ENCODE measurements around the gene VPS9D1. TPM values are rescaled to one million over a fixed set of nuclear protein-coding genes. Genes with fewer than 3 reads are reported as not detected.

Gene VPS9D1
- total and polyA plus RNA-seq, 2 of the 4 experiments (the other 2 are of a cell fraction), result 1.8 to 20.3 TPM

- H4K5ac ChIP-seq (ENCODE audit: low read depth, low read length), result no peak overlapping the region
- no peak overlapping the region for H3K9ac ChIP-seq (ENCODE audit: low read depth, low read length)
- H3K4ac ChIP-seq (ENCODE audit: low read depth, low read length), result no peak overlapping the region
- 91% methylated on average over 21 of the region's 24 CpGs; no CpG with 5 or more reads in 1 of the 2 experiments for WGBS, 2 experiments (ENCODE audit: extremely low coverage in 2 of 2, insufficient read length in 1 of 2)
- H3K4me2 ChIP-seq (ENCODE audit: low read depth, low read length), result no peak overlapping the region
- H3K23ac ChIP-seq (ENCODE audit: low read depth, low read length), result no peak overlapping the region
- no peak overlapping the region for H3K14ac ChIP-seq (replicated peaks; ENCODE audit: low read depth, low read length)
- no peaks in the 10 kb centered on the region for H3K9me3 ChIP-seq (ENCODE audit: control insufficient read depth, insufficient read depth, low read length)
- no peaks in the 10 kb centered on the region for H3K27me3 ChIP-seq (ENCODE audit: control insufficient read depth, insufficient read depth, low read length)
- no peak overlapping the region for H3K4me3 ChIP-seq (ENCODE audit: insufficient read depth, low read depth, low read length)
- peak overlapping the region; percentile 15 for H2AK9ac ChIP-seq (replicated peaks; ENCODE audit: low read depth, low read length, poor library complexity)
- no peak overlapping the region for H2BK120ac ChIP-seq (ENCODE audit: low read depth, low read length)
- DNase-seq (no peak), ATAC-seq (ENCODE audit: low read depth) (no peak)
- dilution Hi-C loops (cut with HindIII; ENCODE audit: low sequenced_read_pairs, unreplicated experiment) (no loop called here), intact Hi-C loops (cut with micrococcal nuclease) (no loop called here), in situ Hi-C loops (cut with MboI; ENCODE audit: low sequenced_read_pairs) (no loop called here)
- no peak overlapping the region for H2BK20ac ChIP-seq (ENCODE audit: low read depth, low read length)
- no peak overlapping the region for H2AFZ ChIP-seq (replicated peaks; ENCODE audit: low read length, poor library complexity)
- H3K27ac ChIP-seq (ENCODE audit: insufficient read depth, low read length), result no peak overlapping the region
- no peak overlapping the region for H3K18ac ChIP-seq (ENCODE audit: low read depth, low read length)
- H3K79me1 ChIP-seq (ENCODE audit: low read depth in 1 of 2, low read length in 2 of 2), result peaks cover 17 to 44% of the 10 kb centered on the region in 2 experiments
- H4K8ac ChIP-seq (ENCODE audit: low read depth in 2 of 2, low read length in 2 of 2), result no peak overlapping the region
- H2BK5ac ChIP-seq (ENCODE audit: low read depth, low read length, poor library complexity, severe bottlenecking), result no peak overlapping the region
- H2BK15ac ChIP-seq (ENCODE audit: low read depth, low read length), result no peak overlapping the region
- H3K56ac ChIP-seq (ENCODE audit: extremely low read depth, insufficient read depth, low read length), result no peak overlapping the region
- ChIA-PET CTCF (no interaction called here), POLR2A (ENCODE audit: unreplicated experiment) (no interaction called here)
- no peak overlapping the region for H4K91ac ChIP-seq (ENCODE audit: insufficient read depth, low read depth, low read length)
- H2AK5ac ChIP-seq (ENCODE audit: low read depth, low read length), result no peak overlapping the region
- H3K36me3 ChIP-seq (ENCODE audit: control insufficient read depth, insufficient read depth, low read length), result peaks cover 10% of the 10 kb centered on the region; the same call in 1 of the 2 replicates
- H4K20me1 ChIP-seq (ENCODE audit: insufficient read depth, low read length), result peaks cover 15% of the 10 kb centered on the region
- no peaks in the 10 kb centered on the region for H3K9me1 ChIP-seq (ENCODE audit: insufficient read depth, low read length)
- no TSS peak for BruUV-seq (replicated peaks)
- H3K4me1 ChIP-seq (ENCODE audit: control insufficient read depth, insufficient read depth, low read length), result peaks cover 13% of the 10 kb centered on the region
- no peak for TF ChIP-seq CHD1 (IDR thresholded peaks at IDR 0.05; ENCODE audit: low read depth, low read length)
- no peak for TF ChIP-seq RAD21 (IDR thresholded peaks at IDR 0.05; ENCODE audit: low read length)
- no peak for TF ChIP-seq BHLHE40 (IDR thresholded peaks at IDR 0.05; ENCODE audit: low read depth, low read length)
- TF ChIP-seq MAZ (IDR thresholded peaks at IDR 0.05; ENCODE audit: borderline replicate concordance, low read depth, low read length), result no peak
- TF ChIP-seq NFE2L2 (IDR thresholded peaks at IDR 0.05; ENCODE audit: low read depth, low read length), result no peak
- no peak for TF ChIP-seq CTCF (conservative IDR thresholded peaks at IDR 0.05; ENCODE audit: low read depth, low read length)
- TF ChIP-seq USF2 (IDR thresholded peaks at IDR 0.05; ENCODE audit: low read depth, low read length), result no peak
- no peak for TF ChIP-seq RFX5 (IDR thresholded peaks at IDR 0.05; ENCODE audit: low read depth, low read length)
- no peak for TF ChIP-seq POLR2A (IDR thresholded peaks at IDR 0.05; ENCODE audit: low read depth, low read length)
- no peak for TF ChIP-seq MAFK (IDR thresholded peaks at IDR 0.05; ENCODE audit: low read depth, low read length)
- TF ChIP-seq CEBPB (IDR thresholded peaks at IDR 0.05; ENCODE audit: low read depth, low read length), result no peak
- TF ChIP-seq SMC3 (IDR thresholded peaks at IDR 0.05; ENCODE audit: low read depth, low read length), result no peak
- no peak for TF ChIP-seq MXI1 (IDR thresholded peaks at IDR 0.05; ENCODE audit: borderline replicate concordance, low read depth, low read length)
- no peak for TF ChIP-seq RCOR1 (IDR thresholded peaks at IDR 0.05; ENCODE audit: insufficient replicate concordance, low read length)
- no peak for TF ChIP-seq ELK1 (IDR thresholded peaks at IDR 0.05; ENCODE audit: borderline replicate concordance, low read depth, low read length)
Measured at GRCh38 chr16:89717688-89718505, 2.8 kb downstream of the VPS9D1 start.

All from IMR-90 (cell line).